Keratinocyte (primary cell): ENCODE measurements around the gene PRKAR1A.

ENCODE experiments used
- EZH2 ChIP-seq: IDR thresholded peaks from one replicate; pipeline ENCODE4 v1.6.1; 2012; ENCODE audit warnings: inconsistent platforms, mild to moderate bottlenecking, low read length, moderate library complexity
- TF ChIP-seq, protein P1 (sequence below), 3 experiments: IDR thresholded peaks in 1 of 3; conservative IDR thresholded peaks in 1 of 3; optimal IDR thresholded peaks in 1 of 3; 2 replicates in 2 of 3; 3 replicates in 1 of 3; pipeline versions ENCODE3 to v1.5.1; 2011; ENCODE audit warnings: low read length in 3 of 3, mild to moderate bottlenecking in 3 of 3, moderate library complexity in 2 of 3, control low read depth in 1 of 3, inconsistent platforms in 1 of 3; ENCODE audit not compliant: insufficient read depth in 2 of 3; ENCODE audit errors: extremely low read depth in 1 of 3

- TF ChIP-seq, protein P1, sequence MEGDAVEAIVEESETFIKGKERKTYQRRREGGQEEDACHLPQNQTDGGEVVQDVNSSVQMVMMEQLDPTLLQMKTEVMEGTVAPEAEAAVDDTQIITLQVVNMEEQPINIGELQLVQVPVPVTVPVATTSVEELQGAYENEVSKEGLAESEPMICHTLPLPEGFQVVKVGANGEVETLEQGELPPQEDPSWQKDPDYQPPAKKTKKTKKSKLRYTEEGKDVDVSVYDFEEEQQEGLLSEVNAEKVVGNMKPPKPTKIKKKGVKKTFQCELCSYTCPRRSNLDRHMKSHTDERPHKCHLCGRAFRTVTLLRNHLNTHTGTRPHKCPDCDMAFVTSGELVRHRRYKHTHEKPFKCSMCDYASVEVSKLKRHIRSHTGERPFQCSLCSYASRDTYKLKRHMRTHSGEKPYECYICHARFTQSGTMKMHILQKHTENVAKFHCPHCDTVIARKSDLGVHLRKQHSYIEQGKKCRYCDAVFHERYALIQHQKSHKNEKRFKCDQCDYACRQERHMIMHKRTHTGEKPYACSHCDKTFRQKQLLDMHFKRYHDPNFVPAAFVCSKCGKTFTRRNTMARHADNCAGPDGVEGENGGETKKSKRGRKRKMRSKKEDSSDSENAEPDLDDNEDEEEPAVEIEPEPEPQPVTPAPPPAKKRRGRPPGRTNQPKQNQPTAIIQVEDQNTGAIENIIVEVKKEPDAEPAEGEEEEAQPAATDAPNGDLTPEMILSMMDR (optimal IDR thresholded peaks at IDR 0.05 in 1 of 3, IDR thresholded peaks at IDR 0.05 in 1 of 3, conservative IDR thresholded peaks at IDR 0.05 in 1 of 3; ENCODE audit: extremely low read depth in 1 of 3, insufficient read depth in 2 of 3, low read length in 3 of 3) = no peak
- no peak for TF ChIP-seq EZH2
These were observed 20.6 kb downstream of the PRKAR1A start for GRCh38 chr17:68532826-68533225.
